Activated CD4-positive, alpha-beta T cell treated with anti-CD3 and anti-CD28 coated beads for 48 hours (primary cell): ENCODE results near the gene DYNLT2.

ENCODE experiments used
- DNase-seq: peaks from one replicate; pipeline ENCODE4 v3.0.0-alpha.2; 2020

Gene DYNLT2, protein sequence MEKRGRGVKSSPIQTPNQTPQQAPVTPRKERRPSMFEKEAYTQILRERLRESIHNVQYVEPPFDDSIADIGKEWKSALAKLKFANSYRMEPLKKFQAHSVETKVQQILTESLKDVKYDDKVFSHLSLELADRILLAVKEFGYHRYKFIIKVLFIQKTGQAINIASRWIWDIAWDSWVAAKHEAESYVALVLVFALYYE

DNA sequence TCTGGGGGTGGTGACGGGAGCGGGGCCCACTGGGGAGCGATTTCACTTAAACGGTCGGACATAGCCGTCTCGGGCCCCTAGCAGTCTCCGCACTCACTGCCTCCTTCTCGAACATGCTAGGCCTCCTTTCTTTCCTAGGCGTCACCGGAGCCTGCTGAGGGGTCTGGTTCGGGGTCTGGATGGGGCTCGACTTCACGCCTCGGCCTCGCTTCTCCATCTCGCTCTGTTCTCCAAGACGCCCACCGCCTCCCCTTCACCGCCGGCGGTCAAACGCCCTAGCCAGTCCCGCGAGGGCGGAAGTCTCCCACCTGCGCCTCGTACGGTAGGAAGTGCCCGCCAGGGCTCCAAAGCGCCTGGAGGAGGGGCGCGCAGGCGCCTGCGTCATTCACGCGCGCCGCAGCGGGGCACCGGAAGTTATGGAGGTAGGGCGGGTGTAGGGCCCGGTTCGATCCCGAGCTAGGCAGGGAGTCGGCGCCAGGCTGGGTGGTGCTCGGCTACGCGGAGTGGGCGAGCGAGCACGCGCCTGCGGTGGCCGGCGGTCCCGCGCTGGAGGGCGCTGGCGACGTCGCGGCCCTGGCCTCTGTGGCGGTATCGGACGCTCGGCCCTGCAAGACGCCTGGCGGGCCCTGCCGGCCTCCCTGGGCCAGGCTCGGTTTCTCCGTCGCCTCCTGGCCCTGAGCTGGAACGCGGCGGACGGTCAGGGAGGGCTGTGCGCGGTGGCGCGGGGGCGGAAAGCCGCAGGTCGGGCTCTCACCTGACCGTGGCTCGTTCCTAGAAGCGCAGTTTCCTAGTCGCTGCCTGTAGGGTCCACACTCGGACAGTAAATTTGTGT, at the start of gene DYNLT2, which contains the start of gene ERMARD:
Gene DYNLT2 (minus strand): TSS at position 331 of the 832 bp plus-strand sequence. CDS start 114 bp downstream, at position 217.
Gene ERMARD (plus strand): TSS at position 381 of the 832 bp plus-strand sequence. CDS start 36 bp downstream, at position 417.
- DNase-seq: peak; percentile 96

DNA sequence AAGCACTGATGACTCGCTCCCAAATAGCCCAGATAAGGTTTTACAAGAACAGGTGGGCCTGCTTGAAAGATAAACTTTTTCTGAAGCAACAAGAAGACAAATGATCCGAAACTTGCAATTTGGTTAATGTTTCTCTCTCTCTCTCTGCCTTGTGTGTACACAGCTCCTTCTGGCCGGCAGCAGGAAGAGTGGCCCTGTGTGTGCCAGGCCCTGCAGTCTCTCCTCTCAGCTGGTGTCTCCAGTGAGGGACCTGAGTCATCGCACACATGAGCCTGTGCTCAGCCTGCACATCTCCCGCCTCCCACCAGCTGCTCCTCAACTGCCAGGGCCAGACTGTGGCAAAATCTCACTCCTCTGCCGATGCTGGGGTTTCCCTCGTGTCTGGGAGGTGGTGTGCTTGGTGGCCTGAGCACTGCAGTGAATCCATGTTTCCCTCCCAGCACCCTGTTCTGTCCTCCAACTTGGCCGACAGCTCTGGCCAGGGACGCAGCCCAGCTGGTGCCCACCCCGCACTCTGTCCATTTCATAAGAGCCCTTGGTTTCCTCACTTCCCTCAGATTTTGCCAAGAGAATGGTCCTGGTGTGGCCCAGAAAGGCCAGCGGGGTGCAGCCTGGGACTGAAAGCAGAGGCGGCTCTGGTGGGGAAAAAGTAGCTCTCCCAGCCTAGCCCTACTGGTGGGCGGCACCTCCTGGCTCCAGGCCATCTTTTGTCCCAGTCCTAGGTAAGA, 49.5 kb upstream of the DYNLT2 start:
- DNase-seq: peak; percentile 26

- no peak for DNase-seq
Measured at GRCh38 chr6:169800116-169800667, 48.8 kb upstream of the DYNLT2 start.

DNA sequence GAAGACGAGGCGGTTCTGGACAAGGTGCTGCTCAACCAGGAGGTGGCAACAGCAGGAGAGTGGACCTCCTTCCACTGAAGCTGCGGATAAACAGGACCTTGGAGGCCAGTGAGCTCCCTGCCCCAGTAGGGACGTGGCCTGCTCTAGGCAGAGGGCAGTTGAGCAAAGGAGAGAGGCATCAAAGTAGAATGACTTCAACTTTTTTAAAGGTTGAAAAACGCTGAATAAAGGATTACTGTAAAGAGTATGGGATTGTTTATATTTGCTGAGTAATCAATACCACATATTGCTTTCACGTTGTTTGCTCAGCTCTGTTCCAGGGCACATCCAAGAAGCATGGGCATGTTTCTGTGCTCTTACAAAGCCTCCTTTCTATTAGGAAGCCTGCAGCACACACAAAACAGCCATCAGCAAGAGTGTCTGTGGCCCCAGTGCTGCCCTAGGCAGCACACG, 48.1 kb upstream of the DYNLT2 start:
- no peak for DNase-seq

- DNase-seq: no peak
Measured at GRCh38 chr6:169798764-169799473, 47.5 kb upstream of the DYNLT2 start.

DNA sequence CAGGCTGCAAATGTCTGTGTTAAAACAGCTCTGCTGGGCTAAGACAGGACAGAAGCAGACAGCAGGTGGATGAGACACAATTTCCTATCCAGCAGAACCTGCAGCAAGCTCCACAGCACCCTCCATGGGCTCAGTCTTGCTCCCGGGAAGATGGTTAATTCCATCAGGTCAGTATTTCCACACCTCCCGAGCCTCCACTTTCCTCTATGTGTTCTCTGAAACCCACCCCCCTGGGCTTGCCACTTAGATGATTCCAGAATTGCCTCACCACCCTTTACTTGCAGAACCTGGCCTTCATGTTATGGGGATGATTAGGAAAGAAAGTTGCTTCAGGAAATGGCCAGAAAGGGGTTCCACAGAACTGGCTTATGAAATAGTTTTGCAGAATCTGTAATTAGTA, 43.8 kb upstream of the DYNLT2 start:
- DNase-seq: no peak

DNA sequence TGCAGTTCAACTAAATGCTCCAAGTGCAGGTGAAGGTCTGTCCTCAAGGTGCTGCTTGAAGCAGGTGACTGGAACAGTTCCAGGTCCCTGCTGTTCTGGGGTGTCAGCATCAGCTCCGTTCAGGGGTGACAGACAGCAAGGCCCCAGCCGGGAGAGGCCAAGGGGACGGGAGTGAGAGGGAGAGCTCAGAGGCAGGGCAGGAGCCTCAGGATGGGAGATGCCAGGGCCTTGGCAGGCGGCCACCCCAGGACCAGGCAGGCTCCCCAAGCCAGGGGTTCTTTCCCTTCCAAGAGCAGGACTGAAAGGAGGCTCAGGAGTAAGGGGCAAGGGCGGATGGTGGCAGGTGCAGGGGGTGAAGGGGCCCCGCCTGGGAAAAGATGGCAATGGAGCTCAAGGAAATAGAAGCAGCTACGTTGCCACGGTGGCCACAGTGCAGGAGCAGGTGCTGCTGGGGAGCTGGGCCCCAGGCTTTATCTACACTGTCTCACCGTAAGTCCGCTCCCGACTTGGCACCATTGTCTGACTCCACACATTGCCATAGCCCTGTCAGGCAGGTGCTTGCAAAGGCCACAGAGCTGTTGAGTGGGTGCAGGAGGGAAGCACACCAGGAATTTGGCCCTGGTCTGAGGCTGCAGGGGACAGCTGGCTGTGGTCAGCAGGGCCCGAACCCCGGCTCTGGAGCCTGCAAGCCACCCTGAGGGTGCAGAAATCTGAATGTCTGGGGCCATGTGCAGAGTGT, 43.1 kb upstream of the DYNLT2 start:
- no peak for DNase-seq

DNA sequence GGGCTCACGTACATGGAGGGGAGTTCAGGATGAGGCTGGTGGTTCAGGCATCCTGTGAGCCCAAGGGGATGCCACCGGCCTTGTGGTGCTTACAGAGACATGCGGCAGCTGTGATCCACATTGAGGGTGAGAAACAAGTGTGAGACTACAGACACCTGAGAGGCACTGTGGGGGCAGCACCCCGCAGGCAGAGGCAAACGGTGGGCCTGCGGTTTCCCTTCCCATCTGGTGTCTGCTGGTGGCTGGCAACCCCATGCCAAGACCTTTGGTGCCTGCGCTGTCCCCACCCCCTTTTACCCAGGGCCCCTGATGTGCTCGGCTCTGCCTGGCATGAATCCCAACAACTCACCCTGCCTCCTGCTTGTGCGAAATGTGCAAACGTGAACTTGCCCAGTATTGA, 42.0 kb upstream of the DYNLT2 start:
- no peak for DNase-seq

DNA sequence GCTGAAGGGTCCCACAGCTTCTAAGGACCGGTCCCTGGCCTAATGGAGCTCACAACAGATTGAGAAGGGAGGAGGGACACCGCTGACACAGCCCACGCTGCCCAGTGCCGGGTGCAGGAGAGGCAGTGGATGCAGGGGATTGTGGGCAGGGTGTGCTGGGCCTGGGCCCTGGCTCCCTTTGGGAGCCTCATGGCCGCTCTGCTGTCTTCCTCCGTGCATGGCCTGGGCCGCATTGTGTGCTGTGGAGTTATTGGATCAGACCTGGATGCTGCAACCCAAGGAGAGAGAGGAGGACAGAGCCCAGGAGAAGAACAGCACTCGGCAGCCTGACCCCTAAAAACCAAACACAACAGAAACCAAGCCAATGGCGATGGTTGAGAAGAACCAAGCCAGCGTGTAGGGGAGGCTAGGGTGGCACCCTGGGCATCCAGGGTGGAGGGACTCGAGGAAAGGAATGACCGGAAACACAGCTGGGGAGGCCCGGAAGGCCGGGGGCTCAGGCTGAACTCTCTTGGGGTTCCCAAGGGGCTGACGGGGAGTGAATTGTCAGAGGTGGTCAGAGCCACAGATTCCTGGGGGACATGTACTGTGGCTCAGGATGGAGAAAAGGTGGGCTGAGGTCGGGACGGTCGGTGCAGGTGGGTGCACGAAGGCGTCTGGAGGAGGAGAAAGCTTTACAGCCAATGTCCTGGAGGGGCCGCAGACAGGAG, 41.1 kb upstream of the DYNLT2 start:
- no peak for DNase-seq

GRCh38 chr6:169791721-169792131, 40.4 kb upstream of the DYNLT2 start:
- DNase-seq: no peak

DNA sequence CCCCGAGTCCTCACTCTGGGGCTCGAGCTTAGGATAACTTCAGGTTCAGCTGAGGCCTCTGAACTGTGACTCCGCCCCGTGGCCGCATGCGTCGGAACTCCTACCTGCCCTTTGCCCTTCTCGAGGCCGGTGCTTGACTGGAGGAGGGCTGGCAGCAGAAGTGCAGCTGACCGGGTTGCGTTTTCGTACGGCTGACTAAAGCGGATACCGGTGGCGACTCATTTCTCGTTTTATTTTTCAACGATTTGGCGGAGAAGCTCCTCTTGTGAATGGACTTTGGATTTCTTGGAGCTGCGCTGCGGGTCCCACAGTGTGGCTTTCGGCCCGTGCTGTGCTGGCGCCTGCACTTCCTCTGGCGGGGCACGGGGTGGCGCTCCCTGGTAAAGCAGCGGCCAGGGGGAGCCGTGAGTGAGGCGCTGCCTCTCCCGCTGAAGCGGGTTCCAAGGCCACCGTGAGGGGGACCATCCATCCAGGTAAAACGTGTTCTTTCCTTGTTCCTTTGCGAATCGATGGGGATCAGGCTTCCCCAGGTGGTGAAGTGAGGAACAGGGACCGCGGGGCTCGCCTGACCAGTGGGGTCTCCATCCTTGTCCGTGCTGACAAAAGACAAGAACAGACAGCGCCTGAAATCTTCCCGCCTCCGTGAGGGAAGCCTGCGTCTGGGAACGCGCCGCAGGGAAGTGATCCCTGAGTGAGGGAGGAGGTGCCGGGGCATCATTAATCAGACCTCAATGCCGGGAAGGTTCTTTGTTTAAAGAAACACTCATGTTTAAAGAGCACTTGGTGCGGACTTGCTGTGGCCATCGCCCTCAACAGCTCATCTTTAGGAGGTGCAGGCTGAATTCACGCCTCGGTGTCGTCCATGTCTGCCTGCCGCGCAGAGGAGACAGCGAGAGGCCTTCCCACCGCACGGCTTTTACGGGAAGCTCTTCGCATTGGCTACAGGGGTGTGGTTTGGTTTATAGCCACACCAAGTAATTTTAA, 38.9 kb upstream of the DYNLT2 start:
- peak; percentile 81 for DNase-seq

DNA sequence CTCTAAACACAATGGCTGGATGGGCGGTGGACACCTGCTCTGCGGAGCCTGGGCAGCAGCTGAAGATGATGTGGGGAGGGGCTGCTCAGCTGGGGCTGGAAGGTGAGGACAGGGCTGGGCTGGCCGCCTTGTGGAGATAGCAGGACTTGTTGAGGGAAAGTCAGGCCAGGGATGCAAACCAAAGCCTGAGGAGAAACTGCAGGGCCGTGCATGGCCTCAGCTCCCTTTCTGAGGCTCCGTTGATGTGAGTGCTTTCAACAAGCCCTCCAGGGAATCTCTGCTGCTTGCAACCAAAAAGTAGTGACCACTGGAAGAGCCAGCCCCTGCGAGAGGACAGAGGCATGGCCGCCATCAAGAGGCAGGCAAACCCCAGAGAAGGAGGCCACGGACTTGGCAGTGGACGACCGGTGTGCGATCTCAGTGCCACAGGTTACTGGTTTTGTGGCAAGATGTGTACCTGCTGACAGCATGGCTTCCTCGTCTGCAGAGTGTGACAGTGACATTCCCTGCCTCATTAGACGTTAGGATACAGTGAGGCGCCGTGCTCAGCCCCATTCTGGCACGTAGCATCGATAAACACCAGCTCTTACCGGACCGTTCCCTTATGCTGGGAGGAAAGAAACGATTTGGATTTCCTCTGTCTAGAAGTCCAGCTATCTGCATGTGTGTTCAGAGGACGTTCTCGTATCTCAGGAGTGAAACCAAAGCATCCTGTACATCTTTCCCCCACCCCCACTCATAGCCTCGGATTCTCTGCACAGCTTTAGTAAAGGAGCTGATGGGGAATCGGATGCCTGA, 38.0 kb upstream of the DYNLT2 start:
- DNase-seq: no peak

- no peak for DNase-seq
Measured at GRCh38 chr6:169788809-169789145, 37.4 kb upstream of the DYNLT2 start.

GRCh38 chr6:169787797-169788196, 36.4 kb upstream of the DYNLT2 start:
- DNase-seq: no peak

DNA sequence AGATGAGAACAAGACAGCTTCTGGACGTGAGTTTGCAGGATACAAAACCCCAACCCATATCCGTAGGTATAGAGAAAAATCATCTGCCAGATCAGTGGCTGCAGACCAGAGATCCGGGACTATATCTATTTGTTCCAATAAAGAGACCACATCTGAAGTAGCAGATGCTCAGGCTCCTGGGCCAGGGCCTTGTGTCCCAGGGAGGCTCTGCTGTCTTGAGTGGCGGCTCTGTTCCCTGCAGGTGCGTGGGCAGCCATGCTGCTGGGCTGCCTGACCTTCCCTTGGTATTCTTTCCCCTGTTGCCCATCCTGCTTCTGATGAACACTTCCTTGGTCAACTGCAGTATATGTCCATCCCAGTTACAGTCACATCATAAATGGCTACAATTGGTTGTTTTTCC, 35.0 kb upstream of the DYNLT2 start:
- DNase-seq: no peak

DNA sequence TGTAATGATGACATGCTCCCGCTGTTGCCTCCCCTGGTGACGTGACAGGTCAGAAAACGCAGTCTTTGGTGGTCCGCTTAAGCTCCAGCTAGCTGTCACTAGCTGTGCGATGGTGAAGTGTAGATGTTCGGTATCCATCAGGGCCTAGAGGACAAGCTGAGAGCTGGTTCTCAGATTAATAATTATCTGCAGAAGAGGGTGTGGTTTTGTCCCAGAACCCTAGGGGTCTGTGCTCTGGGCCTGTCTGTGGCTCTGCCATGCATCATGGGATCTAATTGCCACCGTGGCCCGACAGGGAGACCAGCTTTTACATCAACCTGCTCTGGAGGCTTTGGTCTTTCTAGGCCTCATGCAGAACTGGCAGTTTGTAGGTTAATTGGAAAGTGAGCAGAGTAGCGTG, 34.2 kb upstream of the DYNLT2 start:
- DNase-seq: no peak

- no peak for DNase-seq
Measured at GRCh38 chr6:169784821-169785340, 33.5 kb upstream of the DYNLT2 start.

DNA sequence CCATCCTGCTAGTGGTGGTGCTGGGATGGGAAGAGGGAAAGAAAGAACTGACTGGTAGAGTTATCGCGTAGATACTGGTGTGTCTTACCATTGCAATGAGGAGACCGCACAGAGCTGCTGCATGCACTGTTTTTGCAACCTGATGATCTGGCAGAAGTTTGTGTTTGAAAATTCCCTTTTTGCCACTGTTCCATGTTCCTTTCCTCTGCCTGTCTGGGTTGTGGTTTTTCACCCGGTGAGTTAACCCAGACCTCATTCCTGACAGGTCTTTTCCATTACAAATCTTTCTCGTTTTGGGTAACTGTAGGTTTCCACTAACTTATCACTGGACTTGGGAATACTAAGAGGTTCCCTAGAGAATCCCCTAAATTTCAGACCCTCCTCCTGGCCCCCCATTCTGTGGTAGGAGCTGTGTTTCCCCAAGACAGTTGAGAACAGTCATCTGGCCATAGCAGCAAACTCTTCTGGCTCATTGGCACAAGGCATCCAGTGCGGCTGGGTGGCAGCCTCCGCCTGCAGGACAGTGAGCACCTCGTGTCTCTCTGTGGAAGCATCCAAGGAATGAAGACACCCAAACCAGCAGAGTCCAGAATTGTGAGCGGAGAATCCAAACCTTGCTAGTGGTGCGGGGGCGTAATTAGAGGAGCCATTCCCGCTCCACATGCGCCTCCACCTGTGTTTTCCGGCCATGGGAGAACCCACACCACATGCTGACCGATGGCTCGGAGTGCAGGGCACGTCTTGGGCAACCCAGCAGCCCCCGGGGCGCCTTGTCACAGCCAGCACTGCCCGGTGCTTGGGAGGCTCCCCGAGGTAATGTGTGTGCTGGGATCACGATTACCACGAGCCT, 32.8 kb upstream of the DYNLT2 start:
- no peak for DNase-seq
